ENCODE data around the gene RFPL2. TPM values are rescaled to one million over a fixed set of nuclear protein-coding genes. Genes with fewer than 3 reads are reported as not detected.

The RFPL2 gene
- total RNA-seq, 6 experiments from 2014 or later = 0.15 TPM; not detected in 5

DNA sequence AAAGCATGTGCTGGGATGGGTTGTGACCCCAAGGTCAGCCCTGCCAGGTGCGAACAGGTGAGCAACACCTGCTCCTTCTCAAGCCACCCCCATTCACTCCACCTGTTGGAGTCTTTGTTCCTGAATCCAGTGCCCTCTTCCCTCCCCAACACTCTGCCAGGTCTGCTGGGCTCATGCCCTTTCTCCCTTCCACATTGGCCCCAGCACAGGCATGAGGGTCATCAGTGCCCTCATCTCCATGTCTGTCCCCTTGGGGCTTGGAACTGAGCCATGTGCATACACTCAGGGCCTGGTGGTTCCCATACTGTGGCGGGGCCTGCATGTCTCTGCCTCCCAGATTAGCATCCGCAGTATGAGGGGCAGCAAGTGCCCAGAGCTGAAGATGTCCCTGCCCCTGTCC lies 19.1 kb downstream of the RFPL2 start:
- Histone ChIP-seq H3K27ac (no peak overlapping the region), H3K4me1 (no peaks in the 10 kb centered on the region), H3K4me3 (no peak overlapping the region), H3K27me3 (no peaks in the 10 kb centered on the region), H3K36me3 (no peaks in the 10 kb centered on the region), H3K9me3 (no peaks in the 10 kb centered on the region)
- intact Hi-C loops (cut with DNase I) = no loop called here
- DNase-seq (no peak), ATAC-seq (no peak)
- WGBS (ENCODE audit: insufficient coverage, low coverage, low lambda C conversion rate, missing lambda C conversion rate) = 60% methylated on average over 1 of the region's 3 CpGs
- no peak for TF ChIP-seq POLR2A (IDR thresholded peaks at IDR 0.05)
- TF ChIP-seq, protein P1, sequence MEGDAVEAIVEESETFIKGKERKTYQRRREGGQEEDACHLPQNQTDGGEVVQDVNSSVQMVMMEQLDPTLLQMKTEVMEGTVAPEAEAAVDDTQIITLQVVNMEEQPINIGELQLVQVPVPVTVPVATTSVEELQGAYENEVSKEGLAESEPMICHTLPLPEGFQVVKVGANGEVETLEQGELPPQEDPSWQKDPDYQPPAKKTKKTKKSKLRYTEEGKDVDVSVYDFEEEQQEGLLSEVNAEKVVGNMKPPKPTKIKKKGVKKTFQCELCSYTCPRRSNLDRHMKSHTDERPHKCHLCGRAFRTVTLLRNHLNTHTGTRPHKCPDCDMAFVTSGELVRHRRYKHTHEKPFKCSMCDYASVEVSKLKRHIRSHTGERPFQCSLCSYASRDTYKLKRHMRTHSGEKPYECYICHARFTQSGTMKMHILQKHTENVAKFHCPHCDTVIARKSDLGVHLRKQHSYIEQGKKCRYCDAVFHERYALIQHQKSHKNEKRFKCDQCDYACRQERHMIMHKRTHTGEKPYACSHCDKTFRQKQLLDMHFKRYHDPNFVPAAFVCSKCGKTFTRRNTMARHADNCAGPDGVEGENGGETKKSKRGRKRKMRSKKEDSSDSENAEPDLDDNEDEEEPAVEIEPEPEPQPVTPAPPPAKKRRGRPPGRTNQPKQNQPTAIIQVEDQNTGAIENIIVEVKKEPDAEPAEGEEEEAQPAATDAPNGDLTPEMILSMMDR (IDR thresholded peaks at IDR 0.05) = no peak

DNA sequence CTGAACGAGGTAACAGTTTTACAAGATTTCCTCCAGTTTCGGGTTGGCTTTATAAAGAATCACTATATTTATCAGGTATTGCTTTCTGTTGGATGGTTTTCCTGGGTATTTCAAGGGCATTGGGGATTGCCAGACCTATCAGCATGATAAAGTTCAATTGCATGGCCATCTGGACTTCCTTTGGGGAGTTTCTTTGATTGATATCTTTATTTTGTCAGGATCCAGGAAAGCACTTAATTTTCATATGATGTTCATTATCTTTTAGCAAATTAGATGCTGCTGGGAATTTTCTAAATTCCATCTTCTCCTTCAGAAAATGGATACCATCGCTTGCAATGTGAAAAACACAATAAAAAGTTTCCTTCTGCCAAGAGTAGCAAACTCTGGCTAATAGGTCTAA lies 21.2 kb downstream of the RFPL2 start:
- Histone ChIP-seq H3K36me3 (no peaks in the 10 kb centered on the region), H3K27me3 (no peaks in the 10 kb centered on the region), H3K4me3 (no peak overlapping the region), H3K9me3 (no peaks in the 10 kb centered on the region), H3K4me1 (no peaks in the 10 kb centered on the region), H3K27ac (no peak overlapping the region)
- TF ChIP-seq, protein P1 (IDR thresholded peaks at IDR 0.05) = no peak
- TF ChIP-seq POLR2A (IDR thresholded peaks at IDR 0.05) = no peak
- 28% methylated on average over 3 of the region's 3 CpGs for WGBS (ENCODE audit: insufficient coverage, low coverage, low lambda C conversion rate, missing lambda C conversion rate)
- intact Hi-C loops (cut with DNase I) = no loop called here
- DNase-seq (no peak), ATAC-seq (no peak)

DNA sequence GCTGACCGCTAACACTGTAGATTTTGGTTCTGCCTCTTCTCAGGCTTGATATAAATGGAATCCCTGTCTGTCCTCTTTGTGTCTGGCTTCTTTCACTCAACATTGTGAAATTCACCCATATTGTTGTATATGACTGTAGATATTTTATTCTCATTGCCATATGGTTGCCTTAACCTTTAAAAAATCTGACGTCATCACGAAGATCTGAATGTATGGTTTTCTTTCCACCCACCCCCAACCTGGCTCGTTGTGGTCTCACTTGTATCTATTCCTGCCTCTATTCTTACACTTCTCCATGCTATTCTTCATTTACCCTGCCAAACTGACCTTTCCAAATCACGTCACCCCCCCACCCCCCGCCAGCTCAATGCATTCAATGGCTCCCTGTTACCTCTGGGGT lies 23.8 kb downstream of the RFPL2 start:
- intact Hi-C loops (cut with DNase I) = no loop called here
- Histone ChIP-seq H3K9me3 (no peaks in the 10 kb centered on the region), H3K27ac (no peak overlapping the region), H3K36me3 (no peaks in the 10 kb centered on the region), H3K27me3 (peaks cover 0 to 7% of the 10 kb centered on the region in 2 donors), H3K4me1 (no peaks in the 10 kb centered on the region), H3K4me3 (no peak overlapping the region)
- no peak for ATAC-seq
- 57% methylated on average over 6 of the region's 6 CpGs for WGBS (ENCODE audit: insufficient coverage, low coverage, low lambda C conversion rate, missing lambda C conversion rate)
- no peak for DNase-seq
- TF ChIP-seq, protein P1 (IDR thresholded peaks at IDR 0.05) = no peak
- TF ChIP-seq POLR2A (IDR thresholded peaks at IDR 0.05) = no peak

DNA sequence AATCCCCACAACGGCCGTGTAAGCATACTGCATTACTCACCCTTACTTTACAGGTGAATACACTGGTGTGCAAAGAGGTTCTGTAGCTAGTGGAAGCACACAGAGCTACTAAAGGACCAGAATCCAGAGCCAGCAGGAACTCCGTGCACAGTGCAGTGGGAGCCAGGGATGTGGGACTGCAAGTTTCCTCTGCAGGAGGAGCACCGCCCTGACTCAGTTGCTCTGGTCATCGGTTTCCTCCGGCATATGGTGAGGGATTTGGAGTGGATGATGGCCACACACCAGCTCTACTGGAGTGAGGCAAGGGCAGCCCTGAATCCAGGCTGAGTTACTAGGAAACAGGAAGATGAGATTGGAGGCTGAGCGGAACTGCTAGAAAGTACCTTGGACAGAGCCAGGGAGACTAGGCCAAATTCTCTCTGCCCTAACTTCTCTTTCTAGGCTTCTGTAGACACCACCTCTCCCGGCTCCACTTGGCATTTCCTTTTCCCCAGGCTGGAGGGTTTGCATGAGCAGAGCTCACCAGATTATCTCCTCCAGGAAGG lies 27.6 kb downstream of the RFPL2 start:
- intact Hi-C loops (cut with DNase I) = no loop called here
- TF ChIP-seq POLR2A (IDR thresholded peaks at IDR 0.05) = no peak
- TF ChIP-seq, protein P1 (IDR thresholded peaks at IDR 0.05) = no peak
- no peak for ATAC-seq
- Histone ChIP-seq H3K27me3 (peaks cover 0 to 10% of the 10 kb centered on the region in 2 donors), H3K4me1 (no peaks in the 10 kb centered on the region), H3K4me3 (no peak overlapping the region), H3K9me3 (no peaks in the 10 kb centered on the region), H3K27ac (no peak overlapping the region), H3K36me3 (no peaks in the 10 kb centered on the region)
- 60% methylated on average over 4 of the region's 8 CpGs for WGBS (ENCODE audit: insufficient coverage, low coverage, low lambda C conversion rate, missing lambda C conversion rate)
- DNase-seq = no peak
